T47D (cell line): ENCODE measurements around the gene PTK7.
A peak's percentile ranks its signal among the peaks of the same experiment; 100 is the strongest.
"Not testable (repeated sequence)": the region's sequence is repeated elsewhere in the genome, so short reads cannot be mapped to it uniquely, and the experiment has no call there.

Source experiments
- DNase-seq, 2 experiments: peaks; one replicate each; pipeline versions ENCODE4 v3.0.0 to v3.0.0-alpha.2; 2011 to 2012; ENCODE audit warnings: low read depth in 1 of 2, low spot score in 1 of 2
- JUND ChIP-seq: IDR thresholded peaks from 2 replicates; pipeline ENCODE4 v1.6.1; 2012; ENCODE audit warnings: low read depth
- in situ Hi-C: cut with HindIII; loops from 2 replicates; pipeline ENCODE4 v1.10.0; 2016; ENCODE audit warnings: low sequenced_read_pairs, low pct_unique_long_range_greater_than_20kb

The PTK7 gene

DNA sequence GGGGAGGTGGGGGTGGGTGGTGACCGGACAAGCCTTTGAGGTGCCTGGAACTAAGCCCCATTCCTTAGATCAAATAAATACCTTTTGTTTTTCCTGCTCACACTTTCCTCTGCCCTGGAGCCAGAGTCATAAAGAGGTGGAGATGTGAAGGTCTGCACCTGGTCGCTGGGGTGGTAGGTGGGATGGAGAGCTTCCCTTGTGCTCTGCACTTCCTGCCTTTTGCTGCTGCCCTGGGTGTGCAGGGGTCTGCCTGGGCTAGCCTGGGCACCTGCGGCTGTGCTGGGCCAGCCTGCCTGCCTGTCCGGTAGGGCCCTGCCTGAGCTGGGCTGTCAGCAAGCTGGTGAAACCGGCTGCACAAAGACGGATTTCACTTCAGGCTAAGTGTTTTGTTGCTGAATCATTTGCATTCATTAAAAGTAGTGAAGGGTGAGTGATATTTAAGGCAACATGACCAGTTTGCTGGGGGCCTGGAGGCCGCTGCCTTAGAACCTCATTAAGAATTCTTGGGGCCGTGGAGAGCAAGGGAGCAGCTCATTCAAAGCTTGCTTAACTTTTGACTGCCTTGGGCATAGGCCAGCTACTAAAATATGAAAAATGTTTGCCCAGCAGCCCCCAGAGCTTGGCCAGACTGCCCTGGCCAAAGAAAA lies 20.5 kb downstream of the PTK7 start:
- peak; percentile 64 to 96 for DNase-seq
- peak; percentile 71 for TF ChIP-seq JUND
- in situ Hi-C loops: no loop called here

DNA sequence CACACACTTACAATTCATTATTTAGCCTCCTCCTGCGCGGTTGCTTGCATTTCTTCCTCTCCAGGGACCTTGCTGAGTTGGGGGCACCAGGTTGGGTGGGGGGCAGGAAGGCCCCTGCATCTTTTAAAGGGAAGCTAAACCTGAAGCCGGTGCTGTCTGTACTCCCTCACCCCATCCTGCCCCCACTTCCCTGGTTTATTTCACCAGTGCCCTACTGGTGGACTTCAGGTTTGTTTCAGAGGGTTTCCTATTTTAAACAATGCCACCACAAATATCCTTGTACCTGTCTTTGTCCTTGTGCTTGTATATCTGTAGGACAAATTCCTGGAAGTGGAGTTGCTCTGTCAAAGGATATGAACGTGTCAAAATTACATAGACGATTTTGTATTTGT lies 21.0 kb downstream of the PTK7 start:
- no peak for TF ChIP-seq JUND
- in situ Hi-C loops: no loop called here

DNA sequence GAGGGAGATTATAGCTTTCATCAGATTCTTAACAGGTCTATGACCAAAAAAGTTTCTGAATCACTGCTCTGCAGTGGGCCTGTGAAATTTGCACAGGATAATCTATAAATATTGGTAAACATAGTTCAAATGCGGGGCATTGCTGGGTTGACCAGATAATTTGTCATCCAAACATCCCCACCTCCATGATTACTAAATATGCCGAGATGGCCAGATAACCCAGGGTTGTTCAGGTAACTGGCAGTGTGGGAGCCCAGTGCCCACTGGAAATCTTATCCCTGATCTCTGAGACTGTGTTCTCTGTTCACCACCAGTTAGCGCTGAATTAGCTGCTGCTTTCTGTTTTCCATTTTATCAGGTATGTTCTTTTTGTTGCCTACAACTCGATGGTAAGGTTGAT lies 21.4 kb downstream of the PTK7 start:
- in situ Hi-C loops: no loop called here
- DNase-seq: peak in 1 of 2 experiments; percentile 61

More for the DNA sequence above, 21.0 kb downstream of the PTK7 start:
- peak in 1 of 2 experiments; percentile 48 for DNase-seq

DNA sequence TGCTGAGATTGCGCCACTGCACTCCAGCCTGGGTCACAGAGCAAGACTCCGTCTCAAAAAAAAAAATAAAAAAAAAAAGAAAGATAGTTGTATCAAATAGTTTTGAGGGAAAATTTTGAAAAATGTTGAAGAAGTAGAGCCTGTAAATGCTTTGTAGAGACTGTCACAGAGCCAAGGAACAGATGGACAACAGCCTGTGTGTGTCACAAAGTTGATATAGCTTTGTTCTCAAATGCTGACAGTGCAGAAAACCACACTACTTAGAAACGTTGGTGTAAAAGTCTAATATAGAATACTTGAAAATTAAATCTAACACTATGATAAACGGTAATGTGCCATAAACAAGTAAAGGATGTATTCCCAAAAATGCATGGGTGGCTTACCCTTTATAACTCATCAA lies 25.4 kb downstream of the PTK7 start:
- TF ChIP-seq JUND: no peak
- in situ Hi-C loops: no loop called here
- DNase-seq: no peak

More for the DNA sequence above, 21.4 kb downstream of the PTK7 start:
- TF ChIP-seq JUND: no peak

DNA sequence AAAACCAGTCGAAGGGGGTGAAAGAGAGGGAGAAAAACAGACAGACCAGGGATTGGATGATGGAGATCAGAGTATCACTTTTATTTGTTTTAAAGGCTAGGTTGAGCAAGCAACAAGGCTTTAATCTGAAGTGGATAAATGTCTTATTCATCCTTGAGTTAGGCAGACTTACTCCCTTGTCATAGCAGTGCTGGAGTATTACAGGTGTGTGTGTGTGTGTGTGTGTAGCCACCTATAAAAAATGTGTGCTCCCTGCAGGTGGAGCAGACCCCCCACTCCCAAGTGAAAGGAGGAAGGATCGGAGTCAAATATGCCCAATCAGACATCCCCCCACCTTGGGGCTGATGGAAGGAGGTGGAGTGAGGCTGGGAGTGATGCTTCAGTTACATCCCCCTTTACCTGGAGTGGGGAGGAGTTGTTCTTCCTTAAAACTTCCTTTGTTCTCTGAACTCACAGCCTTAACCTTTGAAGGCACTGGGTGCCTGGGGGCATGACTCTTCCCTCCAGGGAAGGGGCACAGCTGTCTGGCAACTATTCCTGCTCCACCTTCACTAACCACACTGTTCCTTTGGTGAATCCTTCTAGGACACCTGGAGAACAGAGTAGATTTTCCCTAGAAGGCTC lies 27.3 kb downstream of the PTK7 start:
- TF ChIP-seq JUND: no peak
- no peak for DNase-seq
- in situ Hi-C loops: no loop called here

DNA sequence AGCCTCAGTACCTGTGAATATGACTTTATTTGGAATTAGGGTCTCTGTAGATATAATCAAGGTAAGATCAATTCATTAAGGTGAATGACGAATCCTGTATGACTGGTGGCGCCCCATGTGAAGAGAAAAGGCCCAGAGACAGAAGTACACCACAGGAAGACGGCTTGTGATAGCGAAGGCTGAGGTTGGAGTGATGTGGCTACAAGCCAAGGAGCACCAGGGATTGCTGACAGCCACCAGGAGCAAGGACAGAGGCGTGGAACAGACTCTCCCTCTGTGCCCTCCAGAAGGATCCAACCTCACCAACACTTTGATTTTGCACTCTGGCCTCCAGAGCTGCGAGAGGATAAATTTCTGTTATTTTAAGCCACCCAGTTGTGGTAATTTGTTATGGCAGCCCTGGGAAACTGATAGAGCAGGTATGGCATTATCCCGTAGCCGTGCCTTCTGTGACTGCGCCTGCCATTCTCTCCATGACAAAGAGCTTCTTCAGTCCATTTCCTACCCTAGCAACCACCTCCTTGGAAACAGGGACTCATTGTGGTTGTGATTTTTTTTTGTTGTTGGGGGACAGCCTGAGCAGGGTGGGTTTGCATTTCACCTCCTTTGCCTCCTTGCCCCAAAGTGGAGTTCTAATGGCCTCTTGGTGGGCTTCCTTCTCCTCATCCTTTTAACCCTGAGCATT lies 29.6 kb downstream of the PTK7 start:
- in situ Hi-C loops: no loop called here
- no peak for DNase-seq
- TF ChIP-seq JUND: no peak

DNA sequence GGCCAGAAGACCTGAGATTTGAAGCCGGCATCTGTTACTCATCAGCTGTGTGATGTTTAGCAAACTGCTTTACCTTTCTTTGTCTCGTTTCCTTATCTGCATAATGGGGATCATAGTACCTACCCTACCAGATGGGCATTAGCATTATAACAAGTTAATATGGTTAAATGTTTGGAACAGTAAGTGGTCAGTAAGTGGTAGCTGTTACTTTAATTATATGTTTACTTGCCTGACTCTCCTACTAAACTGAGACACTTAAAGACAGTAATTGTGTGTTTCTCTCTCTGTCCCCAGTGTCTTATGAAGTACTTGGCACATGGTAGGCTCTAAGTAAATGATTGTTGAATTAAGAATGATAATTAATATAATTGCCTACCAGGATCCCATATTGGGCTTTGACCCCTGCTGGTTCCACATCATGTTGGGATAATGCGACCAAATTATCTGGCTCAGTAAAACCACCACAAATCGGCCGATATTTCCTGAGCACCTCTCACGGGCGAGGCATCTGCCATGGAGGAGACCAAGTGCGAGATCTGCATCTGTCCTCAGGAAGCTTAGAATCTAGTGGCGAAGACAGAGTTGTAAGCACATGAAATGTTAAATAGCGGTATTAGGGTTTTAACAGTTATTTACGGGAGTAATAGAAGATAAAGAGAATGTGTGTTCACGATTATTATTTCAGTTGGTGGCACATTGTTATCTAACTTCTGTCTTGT lies 31.4 kb downstream of the PTK7 start:
- DNase-seq: no peak
- in situ Hi-C loops: no loop called here
- TF ChIP-seq JUND: no peak

DNA sequence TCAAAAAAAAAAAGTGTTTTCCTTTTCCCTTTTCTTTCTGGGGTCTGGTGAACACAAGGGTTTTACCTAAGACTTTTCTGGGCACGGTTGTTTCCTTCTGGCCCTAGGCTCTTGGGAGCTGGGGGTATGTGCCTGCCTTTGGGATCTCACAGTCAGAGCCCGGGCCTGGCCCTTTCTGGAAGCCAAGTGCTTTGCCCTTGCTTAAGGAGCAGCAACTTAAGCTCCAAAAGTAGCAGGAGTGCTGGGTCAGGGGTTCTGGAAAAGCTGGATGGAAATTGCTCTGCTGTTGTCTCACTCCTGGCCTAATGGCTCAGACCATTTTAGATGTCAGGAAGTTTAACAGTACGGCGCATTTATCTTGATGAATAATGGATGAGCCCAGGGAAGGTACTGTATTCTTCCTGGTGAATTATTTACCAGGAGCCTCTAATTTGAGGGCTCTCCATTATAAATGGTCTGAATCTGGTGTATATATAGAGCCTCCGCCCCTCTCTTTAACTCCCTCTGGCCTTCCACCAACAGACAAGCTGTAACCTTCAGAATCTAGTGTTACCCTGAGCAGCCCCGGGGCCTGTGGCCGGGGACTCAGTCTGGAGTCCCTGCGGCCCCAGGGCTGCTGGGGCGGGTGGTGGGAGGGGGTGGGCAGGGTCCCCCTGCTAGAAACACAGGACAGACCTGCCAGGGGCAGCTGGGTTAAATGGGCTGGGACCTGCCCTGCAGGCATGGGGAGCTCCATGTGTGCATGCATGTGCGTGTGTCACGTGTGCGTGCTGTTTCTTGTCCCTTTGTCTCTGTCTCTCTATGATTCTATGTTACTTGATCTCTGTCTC lies 37.5 kb downstream of the PTK7 start:
- no peak for TF ChIP-seq JUND
- in situ Hi-C loops: no loop called here
- DNase-seq: no peak

DNA sequence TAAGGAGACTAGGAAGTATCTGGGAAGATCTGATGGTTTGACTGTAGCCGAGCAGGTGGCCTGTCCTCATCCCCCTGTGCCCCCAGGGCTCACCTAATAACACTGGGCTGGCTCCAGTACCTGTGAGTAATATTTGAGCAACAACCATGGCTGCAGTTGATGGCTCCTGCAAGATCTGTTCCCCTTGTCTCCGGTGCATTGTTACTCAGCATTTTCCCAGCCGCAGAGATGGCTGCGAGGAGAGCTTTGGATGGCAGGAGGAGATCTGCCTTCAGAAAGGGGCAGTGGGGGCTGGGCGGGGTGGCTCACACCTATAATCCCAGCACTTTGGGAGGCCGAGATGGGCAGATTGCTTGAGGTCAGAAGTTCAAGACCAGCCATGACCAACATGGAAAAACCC lies 39.3 kb downstream of the PTK7 start:
- in situ Hi-C loops: no loop called here
- no peak for TF ChIP-seq JUND

DNA sequence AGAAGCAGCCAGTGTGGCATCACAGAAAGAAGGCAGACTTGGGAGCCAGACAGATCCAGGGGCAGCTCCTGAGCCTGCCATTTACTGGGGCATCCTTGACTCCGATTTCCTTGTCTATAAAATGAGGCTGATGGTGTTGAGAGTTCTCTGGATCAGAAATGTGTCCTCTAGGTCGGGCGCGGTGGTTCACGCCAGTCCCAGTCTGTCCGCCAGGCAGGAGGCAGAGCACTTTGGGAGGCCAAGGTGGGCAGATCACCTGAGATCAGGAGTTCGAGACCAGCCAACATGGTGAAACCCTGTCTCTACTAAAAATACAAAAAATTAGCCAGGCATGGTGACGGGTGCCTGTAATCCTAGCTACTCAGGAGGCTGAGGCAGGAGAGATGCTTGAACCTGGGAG lies 41.4 kb downstream of the PTK7 start:
- in situ Hi-C loops, DNase-seq: not testable (repeated sequence)

More for the DNA sequence above, 39.3 kb downstream of the PTK7 start:
- no peak for DNase-seq

DNA sequence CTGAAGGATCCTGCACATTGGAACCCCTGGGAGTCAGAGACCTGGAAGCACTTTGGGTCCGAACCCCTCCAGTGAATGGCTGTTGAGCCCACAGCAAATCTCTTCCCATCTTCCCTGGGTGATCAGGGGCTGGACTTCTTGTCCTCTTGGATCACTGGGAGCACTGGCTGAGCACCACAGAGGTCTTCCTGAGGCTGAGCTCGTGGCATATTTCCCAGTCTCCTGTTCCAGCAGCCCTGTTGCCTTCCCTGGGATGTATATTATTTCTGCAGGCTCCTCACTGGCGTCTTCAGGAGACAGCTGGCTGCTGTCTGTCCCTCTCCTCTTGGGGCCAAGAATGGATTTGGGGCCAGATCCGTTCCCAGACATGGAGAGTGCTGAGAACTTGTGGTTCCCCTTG lies 43.4 kb downstream of the PTK7 start:
- no peak for DNase-seq
- no peak for TF ChIP-seq JUND
- in situ Hi-C loops: no loop called here
